GM19193 (cell line): ENCODE measurements around the gene GORAB.

Source experiments
- POLR2A ChIP-seq: IDR thresholded peaks from 4 replicates; pipeline ENCODE4 v1.6.1; 2011; ENCODE audit not compliant: insufficient read depth, insufficient read length; ENCODE audit errors: extremely low read depth

Gene GORAB

DNA sequence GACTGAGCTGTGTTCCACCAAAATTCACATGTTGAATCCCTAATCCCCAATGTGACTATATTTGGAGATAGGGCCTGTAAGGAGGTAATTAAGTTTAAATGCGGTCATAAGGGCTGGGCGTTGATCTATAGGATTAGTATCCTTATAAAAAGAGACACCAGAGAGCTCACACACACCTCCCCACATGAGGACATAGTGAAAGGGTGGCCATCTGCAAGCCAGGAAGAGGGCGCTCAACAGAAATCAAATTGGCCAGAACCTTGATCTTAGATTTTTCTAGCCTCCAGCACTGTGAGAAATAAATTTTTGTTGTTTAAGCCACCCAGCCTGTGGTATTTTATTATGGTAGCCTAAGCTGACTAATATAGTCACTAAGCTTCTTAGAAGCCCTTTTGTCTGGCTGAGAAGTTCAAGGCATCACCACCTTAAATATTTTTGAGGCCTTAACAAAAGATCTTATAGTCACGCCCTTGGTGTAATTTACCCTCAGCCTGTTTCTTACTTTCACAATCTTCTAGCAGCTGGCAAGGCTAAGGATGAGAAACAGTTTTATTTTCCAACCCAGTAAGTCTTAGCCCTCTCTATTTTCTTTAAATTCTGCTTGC lies 28.8 kb downstream of the GORAB start:
- TF ChIP-seq POLR2A: no peak

DNA sequence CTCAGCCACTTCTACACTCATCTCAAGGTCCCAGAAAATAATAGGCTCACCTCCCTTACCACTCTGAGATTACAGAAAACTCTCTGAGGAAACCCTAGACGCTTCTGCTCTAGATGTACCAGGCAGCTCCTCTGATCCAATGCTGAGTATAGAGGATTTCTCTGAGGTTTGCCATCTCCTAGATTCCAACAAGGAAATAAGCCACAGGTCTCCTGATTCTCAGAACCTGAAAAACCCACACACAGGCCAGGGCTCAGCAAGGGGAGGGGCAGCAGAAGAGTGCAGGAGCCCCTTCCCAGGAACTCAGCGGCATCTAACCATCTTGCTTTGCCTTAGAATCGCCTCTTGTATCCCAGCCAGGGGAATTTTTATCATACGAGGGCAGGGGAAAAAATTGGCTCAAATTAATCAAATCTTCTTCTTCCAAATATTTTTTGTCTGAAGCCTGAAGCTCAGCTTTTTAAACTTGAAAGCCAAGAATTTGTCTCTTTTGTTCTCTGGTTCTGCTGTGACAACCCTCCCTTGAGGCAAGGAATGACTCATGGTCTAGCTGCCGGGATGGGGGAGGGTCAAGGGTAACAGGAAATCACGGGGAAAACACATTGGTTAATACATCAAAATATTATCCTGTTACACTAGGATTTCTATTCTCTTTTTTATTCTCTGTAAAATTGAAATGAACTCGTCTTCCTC lies 30.8 kb downstream of the GORAB start:
- no peak for TF ChIP-seq POLR2A

DNA sequence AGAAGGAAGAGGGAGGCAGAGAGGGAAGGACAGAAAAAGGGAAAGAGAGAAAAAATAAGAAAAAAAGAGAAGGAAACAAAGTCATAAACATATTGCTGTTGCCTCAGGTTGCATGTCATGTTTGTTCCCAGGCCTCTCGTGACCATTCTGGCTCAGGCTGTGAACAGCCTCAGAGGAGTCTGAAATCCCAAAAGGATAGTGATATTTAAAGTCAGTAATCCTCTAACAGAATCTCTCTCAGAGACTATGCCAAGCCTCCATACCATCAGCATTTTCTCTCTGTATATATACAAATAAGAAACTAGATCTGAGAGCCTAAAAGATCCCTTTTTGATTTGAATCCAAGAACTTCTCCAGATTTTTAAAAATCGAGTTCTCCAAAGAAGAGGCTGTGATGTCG lies 35.2 kb downstream of the GORAB start:
- TF ChIP-seq POLR2A: no peak

DNA sequence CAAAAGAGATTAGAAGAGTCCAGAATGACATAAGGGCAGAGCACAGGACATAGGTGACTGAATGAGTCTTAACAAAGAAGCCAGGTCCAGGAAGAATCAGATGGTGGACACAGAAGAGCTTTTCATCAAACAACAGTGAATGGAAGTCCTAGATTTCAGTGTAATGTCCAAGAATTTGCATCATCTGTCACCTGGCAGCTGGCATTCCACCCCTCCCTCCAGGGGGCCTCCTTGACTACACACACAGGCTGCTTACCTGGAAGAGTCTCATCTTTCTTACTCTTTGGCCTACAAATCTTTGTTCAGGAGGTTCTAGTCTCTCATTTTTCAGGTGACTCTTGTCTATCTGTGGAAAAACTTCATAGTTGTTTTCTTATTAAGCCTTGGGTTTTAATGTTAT lies 36.2 kb downstream of the GORAB start:
- TF ChIP-seq POLR2A: no peak

DNA sequence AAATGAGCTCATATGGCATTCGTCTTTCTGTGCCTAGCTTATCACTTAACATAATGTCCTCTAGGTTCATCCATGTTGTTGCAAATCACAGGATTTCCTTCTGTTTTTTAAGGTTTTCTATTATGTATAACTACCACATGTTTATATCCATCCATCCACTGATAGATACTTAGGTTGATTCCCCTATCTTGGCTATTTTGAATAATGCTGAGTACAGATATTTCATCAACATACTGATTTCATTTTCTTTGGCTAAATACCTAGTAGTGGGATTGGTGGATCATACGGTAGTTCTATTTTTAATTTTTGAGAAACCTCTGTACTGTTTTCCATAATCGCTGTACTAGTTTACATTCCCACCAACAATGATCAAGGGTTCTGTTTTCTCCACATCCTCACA lies 45.0 kb downstream of the GORAB start:
- no peak for TF ChIP-seq POLR2A

DNA sequence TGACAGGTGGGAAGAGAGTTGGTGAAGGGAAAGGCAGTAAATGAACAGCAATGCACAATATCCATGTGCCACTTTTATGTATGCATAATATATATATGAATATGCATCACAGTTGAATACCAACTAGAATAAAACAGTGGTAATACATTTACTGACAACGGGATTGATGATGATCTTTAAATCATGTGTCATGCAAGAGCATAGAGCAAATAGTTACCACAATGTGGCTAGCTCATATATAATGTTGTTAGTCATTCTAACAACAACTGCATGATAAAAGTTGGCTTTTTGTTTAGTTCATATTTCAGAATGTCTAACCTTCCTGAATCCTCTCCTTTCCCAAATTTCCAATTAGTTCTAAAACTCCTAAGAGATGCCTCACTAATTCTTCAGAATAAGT lies 46.4 kb downstream of the GORAB start:
- no peak for TF ChIP-seq POLR2A

DNA sequence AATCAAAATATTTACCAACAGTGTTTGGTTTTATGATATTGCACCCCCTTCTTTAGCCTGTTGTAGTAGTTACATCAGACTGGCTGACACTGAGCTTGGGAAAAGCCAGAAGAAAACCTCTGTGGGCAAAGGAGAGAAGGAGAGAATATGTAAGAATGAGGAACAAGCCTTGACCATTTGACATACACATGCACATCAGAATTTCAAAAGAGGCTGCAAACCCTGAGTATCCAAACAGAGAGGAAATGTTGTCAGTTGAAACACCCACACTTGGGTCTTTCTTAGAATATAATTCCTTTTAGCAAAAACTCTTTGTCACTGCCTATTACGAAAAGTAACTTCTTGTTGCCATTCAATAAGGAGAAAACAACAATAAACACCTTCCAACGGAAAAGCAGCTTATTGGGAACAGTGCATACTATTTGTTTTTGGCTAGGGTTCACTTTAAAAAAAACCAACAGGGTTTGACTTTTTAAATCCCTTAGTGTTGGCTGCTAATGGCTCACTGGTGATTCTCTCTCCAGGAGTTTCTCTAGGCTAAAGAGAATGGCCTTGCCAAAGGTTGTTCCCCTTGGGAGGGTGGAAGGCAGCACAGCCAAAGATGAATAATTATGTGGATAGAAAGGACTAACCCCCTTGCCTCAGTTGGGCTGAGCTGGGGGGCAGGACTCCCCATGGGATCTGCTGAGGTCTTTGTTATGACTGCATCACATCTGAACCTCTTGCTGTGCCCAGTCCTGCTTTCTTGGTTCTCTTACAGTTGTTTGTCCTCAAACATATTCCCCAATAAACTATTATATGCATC lies 48.9 kb downstream of the GORAB start:
- no peak for TF ChIP-seq POLR2A

DNA sequence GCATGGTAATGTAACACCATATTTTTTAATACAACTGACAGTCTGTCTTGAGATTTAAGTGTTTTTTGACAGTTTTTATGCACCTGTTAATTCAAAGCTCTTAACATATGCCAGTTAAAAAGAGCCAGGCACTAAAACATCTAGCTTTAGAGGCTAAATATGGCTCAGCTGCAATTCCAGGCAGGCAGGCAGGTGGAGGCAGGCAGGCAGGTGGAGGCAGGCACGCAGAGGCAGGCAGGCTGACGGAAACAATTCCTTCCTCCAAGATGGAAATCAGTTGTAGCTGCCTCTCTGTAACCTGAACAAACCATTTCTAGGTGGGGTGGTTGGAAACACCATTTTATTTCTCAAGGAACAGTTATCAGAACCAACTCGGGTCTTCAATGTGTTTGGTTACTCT lies 51.2 kb downstream of the GORAB start:
- no peak for TF ChIP-seq POLR2A

DNA sequence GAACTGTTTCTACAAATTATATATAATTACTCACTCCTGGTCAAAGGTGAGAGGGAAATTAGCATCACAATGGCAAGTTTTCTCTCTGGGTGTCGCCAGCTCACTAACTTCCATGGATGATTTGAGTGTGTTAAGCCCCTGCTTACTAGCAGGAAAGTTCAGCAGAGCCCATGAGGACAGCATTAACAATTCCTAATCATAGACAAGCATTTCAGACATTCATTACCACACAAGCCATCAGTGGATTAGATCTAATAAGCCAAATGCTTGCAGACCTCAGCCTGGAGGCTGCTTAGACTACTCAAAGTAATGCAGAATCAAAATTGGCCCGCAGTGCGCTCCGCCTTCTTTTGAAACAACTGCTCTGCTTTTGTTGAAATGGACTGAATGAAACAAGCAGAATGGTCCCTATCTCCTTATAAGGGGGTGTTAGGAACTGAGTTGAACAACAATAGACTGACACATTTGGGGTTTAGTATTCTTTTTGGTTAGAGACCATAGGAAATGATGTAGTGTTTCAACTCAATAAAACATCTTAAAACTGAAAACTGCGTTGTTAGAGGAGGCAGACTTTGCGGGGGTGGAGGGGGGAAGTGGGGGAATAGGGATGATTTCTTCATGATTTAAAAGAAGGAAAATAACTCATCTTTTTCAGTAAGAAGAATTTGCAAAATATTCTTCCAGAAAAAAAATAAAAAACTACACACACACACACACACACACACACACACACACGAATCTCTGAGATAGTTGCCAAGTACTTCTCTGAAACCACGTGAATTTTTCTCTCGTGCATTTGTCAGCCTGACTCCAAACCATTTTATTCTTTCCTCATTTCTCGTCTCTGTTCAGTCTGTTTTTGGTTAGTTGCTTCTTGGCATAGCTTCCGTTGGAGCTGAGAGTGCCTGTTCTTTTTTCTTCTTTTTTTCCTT lies 54.6 kb downstream of the GORAB start:
- TF ChIP-seq POLR2A: no peak

DNA sequence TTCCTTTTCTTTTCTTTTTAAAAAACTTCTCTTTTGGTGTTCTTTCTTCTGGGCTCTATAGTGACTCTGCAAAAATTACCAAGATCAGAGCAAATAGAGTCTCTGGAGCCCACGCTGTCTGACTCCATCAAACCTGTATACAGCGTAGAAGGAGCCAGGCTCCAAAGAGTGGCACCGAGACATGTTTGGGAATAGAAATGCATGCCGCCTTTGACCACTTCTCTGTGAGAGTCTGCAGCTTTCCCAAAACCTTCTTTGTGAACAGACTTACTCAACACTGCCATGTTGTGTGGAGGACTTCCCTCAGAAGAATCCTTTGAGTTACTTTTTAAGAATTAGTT lies 55.3 kb downstream of the GORAB start:
- no peak for TF ChIP-seq POLR2A

DNA sequence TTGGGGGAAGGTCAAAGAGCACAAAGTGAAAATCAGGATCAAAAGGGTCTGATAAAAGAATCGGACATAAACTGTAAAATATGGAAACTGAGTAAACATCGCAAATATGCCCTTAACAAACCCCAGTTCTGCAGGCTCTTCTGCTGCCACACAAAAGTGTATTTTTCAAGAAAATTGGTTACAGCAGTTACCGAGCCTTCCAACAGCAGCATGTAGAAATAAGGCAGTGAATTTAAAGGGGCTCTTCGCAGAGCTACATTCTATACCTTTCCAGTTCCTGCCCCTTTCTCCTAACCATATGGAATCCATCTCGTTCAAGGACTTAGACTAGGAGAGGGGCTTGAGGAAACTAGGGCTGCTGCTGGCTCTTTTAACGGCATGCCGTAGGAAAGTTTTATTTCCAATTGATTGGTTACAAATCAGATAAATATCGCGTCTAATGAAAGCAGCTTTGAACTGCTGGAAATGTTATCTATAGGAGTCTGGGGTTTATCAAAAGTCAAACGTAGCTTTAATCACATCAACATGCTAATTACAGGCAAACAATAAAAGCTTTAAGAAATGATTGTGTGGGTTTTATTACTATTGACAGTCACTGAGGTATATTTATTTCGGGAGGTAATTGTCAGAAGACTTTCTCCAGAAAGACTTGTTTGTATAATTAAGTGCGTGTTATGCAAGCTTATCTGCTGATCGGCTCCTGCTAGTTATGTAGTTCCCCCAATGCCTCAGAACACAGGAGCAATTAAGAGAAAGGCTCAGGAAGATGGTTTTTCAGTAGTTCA lies 59.1 kb downstream of the GORAB start:
- no peak for TF ChIP-seq POLR2A

DNA sequence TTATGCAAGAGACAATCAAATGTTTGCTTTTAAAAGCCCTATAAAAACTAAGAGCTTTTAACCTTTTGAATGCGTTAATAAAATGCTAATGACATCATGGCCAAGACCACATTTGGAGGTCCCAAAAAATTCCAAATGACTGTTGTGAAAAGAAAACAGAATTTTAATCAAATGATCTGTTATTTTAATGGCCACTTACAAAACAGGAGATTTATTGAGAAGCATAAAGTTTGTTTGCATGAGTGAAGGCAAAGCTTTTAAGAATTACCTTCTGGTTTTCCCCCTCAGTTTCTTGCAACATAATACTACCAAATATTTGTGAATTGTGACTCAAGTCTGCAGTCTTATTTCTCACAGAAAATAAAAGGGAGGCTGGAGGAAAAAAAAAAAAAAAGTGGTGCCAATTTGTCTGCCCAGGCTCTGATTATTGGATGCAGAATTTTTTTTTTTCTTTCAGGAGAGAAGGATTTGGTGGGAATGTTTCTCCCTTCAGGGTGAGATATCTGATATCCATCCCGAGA lies 60.7 kb downstream of the GORAB start:
- TF ChIP-seq POLR2A: no peak

DNA sequence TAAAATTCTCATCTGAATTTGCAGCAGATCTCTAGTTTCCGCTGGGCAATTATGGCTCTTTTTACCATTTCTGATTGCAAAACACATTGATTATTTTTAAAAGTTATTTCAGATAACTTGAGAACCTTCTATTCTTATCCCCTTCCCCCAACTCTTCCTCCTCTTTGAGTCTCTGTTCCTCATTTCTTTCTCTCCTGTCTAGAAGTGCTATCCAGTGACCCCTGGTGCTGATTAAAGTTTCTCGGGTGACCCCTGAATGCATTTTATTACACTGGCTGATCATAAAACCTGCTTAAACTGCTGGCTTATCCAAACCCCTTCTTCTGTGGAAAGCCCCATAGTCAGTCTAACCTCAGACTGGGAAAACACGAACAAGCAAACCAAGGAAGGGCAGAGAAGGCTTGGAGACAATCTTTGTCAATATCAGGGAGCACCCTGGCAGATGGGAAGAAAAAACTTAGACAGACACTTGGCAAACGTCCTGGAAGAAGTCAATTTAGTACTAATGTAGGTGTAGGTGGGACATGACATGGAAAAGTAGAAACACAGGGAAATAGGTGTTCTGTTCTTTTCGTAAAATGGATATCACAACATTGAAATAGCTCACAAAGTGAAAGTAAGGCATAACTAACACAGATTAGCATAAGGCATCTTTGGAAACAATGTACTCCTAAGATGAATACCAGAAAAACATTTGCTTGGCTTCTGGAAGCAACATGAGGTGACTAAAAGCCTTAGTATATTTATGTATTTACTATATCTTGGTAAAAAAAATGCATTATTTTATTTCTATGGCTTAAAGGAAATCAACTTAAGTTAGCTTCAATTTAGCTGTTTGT lies 61.4 kb downstream of the GORAB start:
- no peak for TF ChIP-seq POLR2A
